Spleen (tissue), 11 donors: ENCODE data around the gene RNF26. TPM values are rescaled to one million over a fixed set of nuclear protein-coding genes. Genes with fewer than 3 reads are reported as not detected.

Experiments
- DNase-seq: peaks from one replicate; pipeline ENCODE4 v3.0.0-alpha.2; 2020
- H3K27ac ChIP-seq, 8 donors: fragments of 200-600 bp; sonication (generic) in 7 of 8; 1 replicate in 4 of 8; 2 replicates in 4 of 8; pipeline versions ENCODE4 v1.5.0 to v1.8.0; 2016 to 2021; ENCODE audit warnings: inconsistent platforms in 4 of 8, mild to moderate bottlenecking in 4 of 8, moderate library complexity in 1 of 8
- H3K27me3 ChIP-seq, 7 donors: fragments of 200-600 bp; sonication (generic) in 6 of 7; replicated peaks in 1 of 7; 1 replicate in 4 of 7; 2 replicates in 3 of 7; pipeline versions ENCODE4 v1.5.0 to v1.8.0; 2016 to 2021; ENCODE audit warnings: inconsistent platforms in 3 of 7, mild to moderate bottlenecking in 1 of 7
- H3K36me3 ChIP-seq, 6 donors: fragments of 200-600 bp; sonication (generic) in 5 of 6; 1 replicate in 4 of 6; 2 replicates in 2 of 6; pipeline versions ENCODE4 v1.5.0 to v1.8.0; 2016 to 2021; ENCODE audit warnings: inconsistent platforms in 2 of 6
- H3K4me1 ChIP-seq, 6 donors: fragments of 200-600 bp; sonication (generic) in 5 of 6; 1 replicate in 3 of 6; 2 replicates in 3 of 6; pipeline versions ENCODE4 v1.5.0 to v1.8.0; 2016 to 2021; ENCODE audit warnings: inconsistent platforms in 3 of 6
- H3K4me3 ChIP-seq, 8 donors: fragments of 200-600 bp; sonication (generic) in 7 of 8; 1 replicate in 4 of 8; 2 replicates in 4 of 8; pipeline versions ENCODE4 v1.5.0 to v1.8.0; 2016 to 2021; ENCODE audit warnings: inconsistent platforms in 4 of 8, mild to moderate bottlenecking in 4 of 8, moderate library complexity in 2 of 8
- H3K9me3 ChIP-seq, 8 donors: fragments of 200-600 bp; sonication (generic) in 7 of 8; 1 replicate in 4 of 8; 2 replicates in 4 of 8; pipeline versions ENCODE4 v1.5.0 to v1.8.0; 2016 to 2021; ENCODE audit warnings: inconsistent platforms in 4 of 8
- POLR2A ChIP-seq, 3 donors: fragments of 450-650 bp; IDR thresholded peaks; one replicate each; pipeline ENCODE4 v1.5.1; 2017; ENCODE audit warnings: antibody characterized with exemption in 3 of 3, mild to moderate bottlenecking in 1 of 3
- POLR2AphosphoS5 ChIP-seq, 3 donors: sonication (generic); formaldehyde crosslinking; IDR thresholded peaks; one replicate each; pipeline ENCODE4 v1.5.1; 2017; ENCODE audit warnings: antibody characterized with exemption in 3 of 3
- WGBS, 5 donors: extraction: QIAGEN DNeasy Blood & Tissue Kit in 3 of 5; methylation state at CpG; one replicate each; pipeline versions ENCODE4 v1.1.5 to v1.1.7; 2013 to 2018; 5-methylcytosine and 5-hydroxymethylcytosine counted together
- intact Hi-C: fragments of 100-400 bp; cut with DNase I; formaldehyde crosslinking; loops from one replicate; pipeline ENCODE4 v1.15.0; 2023; ENCODE audit warnings: low total_unique reads
- polyA plus RNA-seq, 3 donors: library from polyadenylated mRNA; stranded (reverse); fragments of 200-250 nt; gene quantifications; one replicate each; pipeline ENCODE4 v1.2.1, GENCODE V29; 2013
- total RNA-seq, 7 donors: library from RNA; depleted of rRNA in 3 of 7; stranded (reverse); fragments of >200 nt in 3 of 7; fragmentation: NEBNext Ultra II Directional in 4 of 7; extraction: Animal tissue kit (Norgen Biotek cat#: 25700) in 4 of 7; gene quantifications; one replicate each; pipeline versions ENCODE4 v1.1.0 to v1.2.1, GENCODE V29; 2016 to 2021
- TF ChIP-seq, protein P1 (sequence below), 11 experiments: fragments of 200-600 bp in 7 of 11; fragments of 450-650 bp in 4 of 11; sonication (generic) in 4 of 11; IDR thresholded peaks in 8 of 11; conservative IDR thresholded peaks in 3 of 11; 1 replicate in 7 of 11; 2 replicates in 4 of 11; pipeline versions ENCODE4 v1.4.0 to v1.8.0; 2016 to 2021; ENCODE audit warnings: antibody characterized with exemption in 11 of 11, inconsistent platforms in 4 of 11, mild to moderate bottlenecking in 1 of 11
- donor health status: healthy with polysubstance abuse.
- donor health status: DM: no; HTN: no; CAD: no; lungs with moderate emphysema.
- donor health status: DM: no; HTN: no; CAD: no.
- donor health status: Bipolar disorder and iron deficiency.
- donor health status: healthy.
- donor health status: DM: no; HTN: no; CAD: no.
- donor health status: DM: yes; HTN: yes; CAD: no.

The RNF26 gene
- total and polyA plus RNA-seq, 10 donors = 8.6 to 18.2 (median 15.0) TPM

DNA sequence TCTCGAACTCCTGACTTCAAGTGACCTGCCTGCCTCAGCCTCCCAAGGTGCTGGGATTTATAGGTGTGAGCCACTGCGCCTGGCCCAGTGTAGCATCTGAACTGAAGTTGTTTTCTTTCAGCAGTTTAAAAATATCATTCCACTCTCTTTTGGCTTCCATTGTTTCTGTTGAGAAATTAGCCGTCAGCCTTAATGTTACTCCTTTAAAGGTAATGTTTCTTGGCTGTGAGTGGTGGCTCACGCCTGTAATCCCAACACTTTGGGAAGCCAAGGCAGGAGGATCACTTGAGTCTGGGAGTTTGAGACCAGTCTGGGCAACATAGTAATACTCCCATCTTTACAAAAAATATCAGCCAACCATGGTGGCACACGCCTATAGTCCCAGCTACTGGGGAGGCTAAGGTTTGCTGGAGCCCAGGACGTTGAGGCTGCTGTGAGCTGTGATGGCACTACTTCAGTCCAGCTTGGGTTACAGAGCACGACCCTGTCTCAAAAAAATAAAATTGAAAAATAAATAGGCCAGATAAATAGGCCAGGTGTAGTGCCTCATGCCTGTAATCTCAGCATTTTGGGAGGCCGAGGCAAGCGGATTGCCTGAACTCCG lies 43.3 kb upstream of the RNF26 start:
- Histone ChIP-seq H3K27ac (no peak overlapping the region), H3K4me1 (no peaks in the 10 kb centered on the region), H3K27me3 (no peaks in the 10 kb centered on the region), H3K36me3 (peaks cover 0 to 98% (median 44%) of the 10 kb centered on the region in 6 donors), H3K4me3 (no peak overlapping the region), H3K9me3 (peaks cover 0 to 18% (median 9%) of the 10 kb centered on the region in 8 donors)
- no peak for TF ChIP-seq POLR2AphosphoS5 (IDR thresholded peaks at IDR 0.05)
- TF ChIP-seq, protein P1, sequence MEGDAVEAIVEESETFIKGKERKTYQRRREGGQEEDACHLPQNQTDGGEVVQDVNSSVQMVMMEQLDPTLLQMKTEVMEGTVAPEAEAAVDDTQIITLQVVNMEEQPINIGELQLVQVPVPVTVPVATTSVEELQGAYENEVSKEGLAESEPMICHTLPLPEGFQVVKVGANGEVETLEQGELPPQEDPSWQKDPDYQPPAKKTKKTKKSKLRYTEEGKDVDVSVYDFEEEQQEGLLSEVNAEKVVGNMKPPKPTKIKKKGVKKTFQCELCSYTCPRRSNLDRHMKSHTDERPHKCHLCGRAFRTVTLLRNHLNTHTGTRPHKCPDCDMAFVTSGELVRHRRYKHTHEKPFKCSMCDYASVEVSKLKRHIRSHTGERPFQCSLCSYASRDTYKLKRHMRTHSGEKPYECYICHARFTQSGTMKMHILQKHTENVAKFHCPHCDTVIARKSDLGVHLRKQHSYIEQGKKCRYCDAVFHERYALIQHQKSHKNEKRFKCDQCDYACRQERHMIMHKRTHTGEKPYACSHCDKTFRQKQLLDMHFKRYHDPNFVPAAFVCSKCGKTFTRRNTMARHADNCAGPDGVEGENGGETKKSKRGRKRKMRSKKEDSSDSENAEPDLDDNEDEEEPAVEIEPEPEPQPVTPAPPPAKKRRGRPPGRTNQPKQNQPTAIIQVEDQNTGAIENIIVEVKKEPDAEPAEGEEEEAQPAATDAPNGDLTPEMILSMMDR (IDR thresholded peaks at IDR 0.05 in 8 of 11, conservative IDR thresholded peaks at IDR 0.05 in 3 of 11) = no peak
- no peak for TF ChIP-seq POLR2A (IDR thresholded peaks at IDR 0.05)
- WGBS, 5 donors = 97 to 99% (median 98%) methylated on average over 10 of the region's 10 CpGs
- intact Hi-C loops = no loop called here
- no peak for DNase-seq

- Histone ChIP-seq H3K4me3 (no peak overlapping the region), H3K4me1 (no peaks in the 10 kb centered on the region), H3K27me3 (no peaks in the 10 kb centered on the region), H3K36me3 (peaks cover 0 to 98% (median 41%) of the 10 kb centered on the region in 6 donors), H3K9me3 (peaks cover 0 to 18% (median 9%) of the 10 kb centered on the region in 8 donors), H3K27ac (no peak overlapping the region)
- intact Hi-C loops = no loop called here
- WGBS, 5 donors = 95 to 98% (median 97%) methylated on average over 3 of the region's 3 CpGs
- no peak for TF ChIP-seq POLR2AphosphoS5 (IDR thresholded peaks at IDR 0.05)
- no peak for TF ChIP-seq POLR2A (IDR thresholded peaks at IDR 0.05)
- TF ChIP-seq, protein P1 (IDR thresholded peaks at IDR 0.05 in 8 of 11, conservative IDR thresholded peaks at IDR 0.05 in 3 of 11) = no peak
- no peak for DNase-seq
Measured at GRCh38 chr11:119293461-119293860, 40.9 kb upstream of the RNF26 start.

GRCh38 chr11:119295178-119295577 lies 39.1 kb upstream of the RNF26 start:
- no peak for TF ChIP-seq POLR2AphosphoS5 (IDR thresholded peaks at IDR 0.05)
- Histone ChIP-seq H3K27me3 (no peaks in the 10 kb centered on the region), H3K9me3 (peaks cover 0 to 15% (median 9%) of the 10 kb centered on the region in 8 donors), H3K4me1 (no peaks in the 10 kb centered on the region), H3K4me3 (no peak overlapping the region), H3K27ac (no peak overlapping the region), H3K36me3 (peaks cover 3 to 98% (median 50%) of the 10 kb centered on the region in 6 donors)
- 47 to 75% (median 59%) methylated on average over 3 of the region's 3 CpGs for WGBS, 5 donors
- intact Hi-C loops = no loop called here
- DNase-seq = no peak

- H3K36me3 ChIP-seq = peaks cover 3 to 100% (median 59%) of the 10 kb centered on the region in 6 donors
- H3K27ac ChIP-seq = no peak overlapping the region
- intact Hi-C loops = no loop called here
- DNase-seq = no peak
- H3K9me3 ChIP-seq = no peaks in the 10 kb centered on the region
- 74 to 89% (median 85%) methylated on average over 3 of the region's 3 CpGs for WGBS, 5 donors
- no peaks in the 10 kb centered on the region for H3K4me1 ChIP-seq
- H3K27me3 ChIP-seq = no peaks in the 10 kb centered on the region
- no peak overlapping the region for H3K4me3 ChIP-seq
- TF ChIP-seq, protein P1 (IDR thresholded peaks at IDR 0.05 in 8 of 11, conservative IDR thresholded peaks at IDR 0.05 in 3 of 11) = no peak
- TF ChIP-seq POLR2AphosphoS5 (IDR thresholded peaks at IDR 0.05) (no peak), POLR2A (IDR thresholded peaks at IDR 0.05) (no peak)
Measured at GRCh38 chr11:119297938-119298337, 36.4 kb upstream of the RNF26 start.
